GM12878 (cell line): ENCODE measurements around the gene BCOR. TPM values are rescaled to one million over a fixed set of nuclear protein-coding genes. Genes with fewer than 3 reads are reported as not detected.

Source experiments
- ATAC-seq: fragments of 200-7000 bp; cut with Tn5 transposase; 3 replicates; pipeline ENCODE4 v1.9.1; 2020; ENCODE audit warnings: mild to moderate bottlenecking, moderate library complexity
- BruUV-seq: library from RNA; stranded (reverse); fragments of 400-500 nt; replicated peaks from 2 replicates; lab custom pipeline; 2021; lab: Mats Ljungman, UMichigan
- CTCF ChIA-PET: fragments of 300-600 bp; sonication (Branson Sonifier 250); formaldehyde crosslinking; extraction: SDS; loops from one replicate; lab custom pipeline; 2021; ENCODE audit warnings: inconsistent platforms; lab: Yijun Ruan, JAX
- POLR2A ChIA-PET: fragments of 350-600 bp; formaldehyde crosslinking; extraction: SDS; loops from one replicate; lab custom pipeline; 2021; ENCODE audit warnings: inconsistent platforms; lab: Charles Lee
- RAD21 ChIA-PET: fragments of 300-600 bp; sonication (Branson Sonifier 250); formaldehyde crosslinking; loops from one replicate; lab custom pipeline; 2023; ENCODE audit warnings: antibody characterized with exemption; ENCODE audit not compliant: unreplicated experiment; lab: Charles Lee
- SMC1A ChIA-PET: fragments of 300-600 bp; sonication (Branson Sonifier 250); formaldehyde crosslinking; loops from one replicate; lab custom pipeline; 2023; ENCODE audit not compliant: unreplicated experiment, uncharacterized antibody; lab: Charles Lee
- DNase-seq: peaks from one replicate; pipeline ENCODE4 v3.0.0-alpha.2; 2011; ENCODE audit warnings: low read depth, low spot score
- FAIRE-seq: peaks from 3 replicates; lab custom pipeline; 2011; peaks lifted over from hg19 to GRCh38; lab: Jason Lieb, UNC
- H2AFZ ChIP-seq: 2 replicates; pipeline ENCODE4 v1.6.0; 2011; ENCODE audit warnings: low read depth, low read length, control low read depth; ENCODE audit not compliant: control insufficient read depth
- H3K27ac ChIP-seq: 2 replicates; pipeline ENCODE4 v1.5.1; 2011; ENCODE audit warnings: control low read depth; ENCODE audit not compliant: control insufficient read depth, insufficient read depth
- H3K27me3 ChIP-seq, 2 experiments: replicated peaks in 1 of 2; 2 replicates each; pipeline versions ENCODE4 v1.6.0 to v1.6.1; 2011; ENCODE audit warnings: low read length in 1 of 2; ENCODE audit not compliant: control insufficient read depth in 2 of 2, insufficient read depth in 2 of 2
- H3K36me3 ChIP-seq, 2 experiments: 2 replicates each; pipeline ENCODE4 v1.5.1; 2011; ENCODE audit warnings: low read length in 1 of 2; ENCODE audit not compliant: control insufficient read depth in 2 of 2, insufficient read depth in 2 of 2
- H3K4me1 ChIP-seq: 2 replicates; pipeline ENCODE4 v1.6.1; 2011; ENCODE audit warnings: mild to moderate bottlenecking, low read length, moderate library complexity, mixed read lengths; ENCODE audit not compliant: control insufficient read depth, insufficient read depth
- H3K4me2 ChIP-seq: 2 replicates; pipeline ENCODE4 v1.6.0; 2011; ENCODE audit warnings: control low read depth; ENCODE audit not compliant: control insufficient read depth, insufficient read depth
- H3K4me3 ChIP-seq: fragments of 200-600 bp; sonication (generic); 2 replicates; pipeline ENCODE4 v1.5.1; 2016
- H3K79me2 ChIP-seq: 2 replicates; pipeline ENCODE4 v1.6.0; 2011; ENCODE audit warnings: low read length; ENCODE audit not compliant: control insufficient read depth, insufficient read depth
- H3K9ac ChIP-seq: 2 replicates; pipeline ENCODE4 v1.8.0; 2011; ENCODE audit warnings: low read length, control low read depth, mixed read lengths; ENCODE audit not compliant: control insufficient read depth, insufficient read depth
- H3K9me3 ChIP-seq: replicated peaks from 3 replicates; pipeline ENCODE4 v1.5.1; 2011; ENCODE audit warnings: mild to moderate bottlenecking, low read length; ENCODE audit not compliant: control insufficient read depth, insufficient read depth
- H4K20me1 ChIP-seq: 2 replicates; pipeline ENCODE4 v1.6.0; 2011; ENCODE audit not compliant: control insufficient read depth, insufficient read depth
- PAX8 ChIP-seq: fragments of 450-650 bp; IDR thresholded peaks from 2 replicates; pipeline ENCODE4 v1.6.1; 2017; ENCODE audit warnings: mild to moderate bottlenecking, moderate library complexity
- RUNX3 ChIP-seq: IDR thresholded peaks from 2 replicates; pipeline ENCODE4 v1.6.1; 2012; ENCODE audit warnings: low read length, inconsistent platforms
- WGBS: methylation state at CpG from one replicate; pipeline ENCODE4 v1.1.6; 2016; ENCODE audit warnings: low lambda C conversion rate; ENCODE audit not compliant: insufficient replicate concordance, insufficient coverage; ENCODE audit errors: missing lambda C conversion rate; 5-methylcytosine and 5-hydroxymethylcytosine counted together
- in situ Hi-C: fragments of 300-500 bp; cut with MboI; formaldehyde crosslinking; loops from 9 replicates; pipeline ENCODE4 v1.14.3; 2018; ENCODE audit warnings: mixed read lengths
- intact Hi-C: fragments of 100-400 bp; cut with micrococcal nuclease; formaldehyde crosslinking; loops from one replicate; pipeline ENCODE4 v1.14.2; 2022; ENCODE audit not compliant: unreplicated experiment
- polyA plus RNA-seq, 11 experiments: library from polyadenylated mRNA; depleted of rRNA in 4 of 11; unstranded in 6 of 11; stranded (reverse) in 5 of 11; fragments of >200 nt; fragmentation: Nextera tagmentation in 4 of 11; fragmentation: Illumina TruSeq in 1 of 11; extraction: Ambion mirVana in 4 of 11; extraction: Trizol in 1 of 11; gene quantifications; 1 replicate in 1 of 11; 2 replicates in 10 of 11; pipeline versions ENCODE4 v1.2.1 to v1.2.3, GENCODE V29; 2011 to 2016; ENCODE audit warnings: inconsistent platforms in 2 of 11, missing spikeins in 2 of 11, low read depth in 1 of 11
- total RNA-seq, 4 experiments: library from RNA; depleted of rRNA in 3 of 4; stranded (reverse); fragments of >200 nt in 3 of 4; fragmentation: Illumina TruSeq in 1 of 4; extraction: Trizol in 1 of 4; gene quantifications; 2 replicates each; pipeline versions ENCODE4 v1.2.1 to v1.2.3, GENCODE V29; 2013 to 2021
- TF ChIP-seq, protein P1 (sequence below): fragments of 450-650 bp; IDR thresholded peaks from 2 replicates; pipeline ENCODE4 v1.6.1; 2017; ENCODE audit warnings: antibody characterized with exemption, mild to moderate bottlenecking, moderate library complexity

BCOR gene
- total and polyA plus RNA-seq, 10 of the 15 experiments (the other 5 are each of a cell fraction or from before 2014, with no cell fraction given) = 5.1 to 16.4 (median 10.1) TPM

DNA sequence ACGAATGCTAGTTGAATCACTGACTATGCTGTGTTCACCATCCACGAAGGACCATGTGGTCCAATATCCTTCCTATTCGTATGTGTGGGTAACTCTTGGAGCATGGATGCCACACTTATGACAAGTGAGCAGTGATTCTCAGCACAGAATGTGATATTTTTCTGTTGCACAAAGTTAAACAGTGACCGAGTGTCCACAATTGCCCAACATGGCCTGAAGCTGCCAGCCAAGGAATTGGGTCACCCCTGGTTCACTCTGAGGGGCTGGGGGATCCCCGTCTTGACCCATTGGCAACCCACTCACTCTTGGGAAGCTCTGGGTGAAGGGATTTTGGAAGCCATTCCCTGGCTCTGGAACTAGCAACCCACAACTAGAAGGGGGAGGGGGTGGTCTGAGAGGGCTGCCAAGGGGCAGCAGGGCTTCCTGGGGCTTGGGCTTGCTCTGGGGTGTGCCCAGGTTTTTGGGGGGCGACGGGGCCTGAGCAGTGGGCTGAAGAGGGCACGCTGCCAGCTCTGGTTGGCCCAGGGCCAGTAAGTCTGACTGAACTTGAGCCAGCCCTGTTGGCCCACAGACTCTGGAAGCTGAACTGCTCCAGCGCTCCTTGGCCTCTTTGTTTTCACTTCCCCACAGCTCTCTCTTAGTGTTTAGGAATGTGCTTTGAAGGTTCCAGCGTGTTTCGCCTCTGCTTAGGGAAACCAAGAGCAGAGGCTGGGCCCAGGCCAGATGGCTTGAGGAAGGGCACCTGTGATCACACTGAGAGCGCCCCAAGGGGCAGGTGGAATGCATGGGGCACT is 43.1 kb upstream of the BCOR start:
- BruUV-seq = no TSS peak
- Histone ChIP-seq H2AFZ (no peak overlapping the region), H3K79me2 (no peaks in the 10 kb centered on the region), H3K9ac (no peak overlapping the region), H3K4me3 (no peak overlapping the region), H3K9me3 (no peaks in the 10 kb centered on the region; the same call in 2 of the 3 replicates), H3K36me3 (no peaks in the 10 kb centered on the region), H3K4me2 (no peak overlapping the region), H4K20me1 (no peaks in the 10 kb centered on the region; the same call in 1 of the 2 replicates), H3K27me3 (no peaks in the 10 kb centered on the region; a peak in 1 of 4 replicates), H3K27ac (no peak overlapping the region), H3K4me1 (no peaks in the 10 kb centered on the region)
- WGBS = 39% methylated on average over 12 of the region's 12 CpGs
- POLR2A ChIA-PET = no interaction called here
- ATAC-seq = no peak
- SMC1A ChIA-PET = no interaction called here
- intact Hi-C loops (no loop called here), in situ Hi-C loops (no loop called here)
- TF ChIP-seq RUNX3 = no peak
- TF ChIP-seq PAX8 = no peak
- TF ChIP-seq, protein P1, sequence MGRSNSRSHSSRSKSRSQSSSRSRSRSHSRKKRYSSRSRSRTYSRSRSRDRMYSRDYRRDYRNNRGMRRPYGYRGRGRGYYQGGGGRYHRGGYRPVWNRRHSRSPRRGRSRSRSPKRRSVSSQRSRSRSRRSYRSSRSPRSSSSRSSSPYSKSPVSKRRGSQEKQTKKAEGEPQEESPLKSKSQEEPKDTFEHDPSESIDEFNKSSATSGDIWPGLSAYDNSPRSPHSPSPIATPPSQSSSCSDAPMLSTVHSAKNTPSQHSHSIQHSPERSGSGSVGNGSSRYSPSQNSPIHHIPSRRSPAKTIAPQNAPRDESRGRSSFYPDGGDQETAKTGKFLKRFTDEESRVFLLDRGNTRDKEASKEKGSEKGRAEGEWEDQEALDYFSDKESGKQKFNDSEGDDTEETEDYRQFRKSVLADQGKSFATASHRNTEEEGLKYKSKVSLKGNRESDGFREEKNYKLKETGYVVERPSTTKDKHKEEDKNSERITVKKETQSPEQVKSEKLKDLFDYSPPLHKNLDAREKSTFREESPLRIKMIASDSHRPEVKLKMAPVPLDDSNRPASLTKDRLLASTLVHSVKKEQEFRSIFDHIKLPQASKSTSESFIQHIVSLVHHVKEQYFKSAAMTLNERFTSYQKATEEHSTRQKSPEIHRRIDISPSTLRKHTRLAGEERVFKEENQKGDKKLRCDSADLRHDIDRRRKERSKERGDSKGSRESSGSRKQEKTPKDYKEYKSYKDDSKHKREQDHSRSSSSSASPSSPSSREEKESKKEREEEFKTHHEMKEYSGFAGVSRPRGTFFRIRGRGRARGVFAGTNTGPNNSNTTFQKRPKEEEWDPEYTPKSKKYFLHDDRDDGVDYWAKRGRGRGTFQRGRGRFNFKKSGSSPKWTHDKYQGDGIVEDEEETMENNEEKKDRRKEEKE = no peak
- no peak for DNase-seq
- CTCF ChIA-PET = no interaction called here
- RAD21 ChIA-PET = no interaction called here
- FAIRE-seq = no peak
